ENCODE data around the gene SLIT3.
"Not testable (repeated sequence)": the region's sequence is repeated elsewhere in the genome, so short reads cannot be mapped to it uniquely, and the experiment has no call there.

Gene SLIT3

GRCh38 chr5:168656633-168657032, 644.3 kb downstream of the SLIT3 start:
- no peak for DNase-seq
- in situ Hi-C loops (cut with MboI; ENCODE audit: low pct_unique_long_range_greater_than_20kb, low sequenced_read_pairs): no loop called here

DNA sequence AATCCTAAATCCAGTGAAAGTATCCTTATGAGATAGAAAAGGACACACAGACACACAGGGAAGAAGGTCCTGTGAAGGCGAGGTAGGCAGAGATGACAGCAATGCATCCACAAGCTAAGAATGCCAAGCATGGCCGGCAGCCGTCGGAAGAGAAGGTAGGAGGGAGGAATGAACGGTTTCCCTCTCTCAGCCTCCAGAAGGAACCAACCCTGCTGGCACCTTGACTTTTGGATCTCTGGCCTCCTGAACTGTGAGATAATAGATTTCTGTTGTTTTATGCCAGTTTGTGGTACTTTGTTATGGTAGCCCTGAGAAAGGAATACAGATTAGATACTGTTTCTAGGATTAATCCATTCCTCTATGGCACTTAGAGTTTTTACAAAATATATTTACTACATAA, 645.6 kb downstream of the SLIT3 start:
- no peak for DNase-seq
- in situ Hi-C loops (cut with MboI; ENCODE audit: low pct_unique_long_range_greater_than_20kb, low sequenced_read_pairs): no loop called here

GRCh38 chr5:168654211-168654721, 646.7 kb downstream of the SLIT3 start:
- in situ Hi-C loops (cut with MboI; ENCODE audit: low pct_unique_long_range_greater_than_20kb, low sequenced_read_pairs): no loop called here
- no peak for DNase-seq

DNA sequence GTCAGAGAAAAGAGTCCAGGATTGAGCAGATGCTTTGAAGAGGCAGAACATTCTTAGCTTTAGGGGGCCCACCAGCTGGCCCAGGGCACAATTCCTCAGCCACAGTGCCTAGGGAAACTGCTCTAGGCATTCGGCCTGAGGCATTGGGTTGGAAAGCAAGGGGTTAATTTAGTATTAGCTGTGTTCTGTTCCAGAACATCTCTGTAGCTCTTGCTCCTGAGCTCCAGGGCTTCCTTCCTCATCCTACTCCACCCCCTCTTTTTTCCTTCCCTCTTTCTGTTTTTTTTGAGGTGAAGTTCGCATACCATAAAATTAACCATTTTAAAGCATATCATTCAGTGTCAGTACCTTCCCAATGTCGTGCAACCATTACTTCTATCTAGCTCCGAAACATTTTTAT, 647.3 kb downstream of the SLIT3 start:
- in situ Hi-C loops (cut with MboI; ENCODE audit: low pct_unique_long_range_greater_than_20kb, low sequenced_read_pairs): no loop called here
- DNase-seq: no peak

DNA sequence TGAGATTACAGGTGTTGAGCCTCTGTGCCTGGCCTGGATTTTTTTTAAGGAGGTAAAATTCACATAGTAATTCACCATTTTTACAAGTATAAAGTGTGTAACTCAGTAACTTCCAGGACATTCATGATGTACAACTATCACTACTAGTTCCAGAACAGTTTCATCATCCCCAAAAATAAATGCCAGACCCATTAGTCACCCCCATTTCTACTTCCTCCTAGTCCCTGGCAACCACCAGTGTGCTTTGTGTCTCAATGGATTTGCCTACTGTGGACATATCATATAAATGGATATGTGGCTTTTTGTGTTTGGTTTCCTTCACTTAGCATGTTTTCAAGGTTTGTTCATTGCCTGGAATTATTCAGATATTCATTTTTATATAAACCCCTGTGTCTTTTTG, 649.3 kb downstream of the SLIT3 start:
- no peak for DNase-seq

GRCh38 chr5:168649306-168649705, 651.6 kb downstream of the SLIT3 start:
- no peak for DNase-seq
- in situ Hi-C loops (cut with MboI; ENCODE audit: low pct_unique_long_range_greater_than_20kb, low sequenced_read_pairs): no loop called here

More for the DNA sequence above, 649.3 kb downstream of the SLIT3 start:
- in situ Hi-C loops (cut with MboI; ENCODE audit: low pct_unique_long_range_greater_than_20kb, low sequenced_read_pairs): no loop called here

- no peak for DNase-seq
- in situ Hi-C loops (cut with MboI; ENCODE audit: low pct_unique_long_range_greater_than_20kb, low sequenced_read_pairs): no loop called here
These were observed 652.4 kb downstream of the SLIT3 start for GRCh38 chr5:168648576-168648975.

- no peak for DNase-seq
- in situ Hi-C loops (cut with MboI; ENCODE audit: low pct_unique_long_range_greater_than_20kb, low sequenced_read_pairs): no loop called here
These were observed 652.9 kb downstream of the SLIT3 start for GRCh38 chr5:168648016-168648415.

DNA sequence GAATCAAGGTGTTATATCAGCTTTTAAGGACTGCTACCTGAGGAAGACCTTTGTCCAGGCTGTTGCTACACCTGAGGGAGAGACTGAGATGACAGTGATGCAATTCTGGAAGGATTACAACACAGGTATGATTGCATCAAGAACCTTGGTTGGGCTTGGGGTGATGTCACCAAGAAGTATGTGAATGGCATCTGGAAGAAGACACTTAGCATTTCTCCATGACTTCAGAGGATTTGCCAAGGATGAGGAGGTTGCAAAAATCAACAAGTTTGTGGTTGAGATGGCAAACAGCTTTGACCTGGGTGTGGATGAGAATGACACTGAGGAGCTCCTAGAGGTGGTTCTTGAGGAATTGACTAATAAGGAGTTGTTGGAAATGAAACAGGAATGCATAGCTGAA, 653.9 kb downstream of the SLIT3 start:
- in situ Hi-C loops (cut with MboI; ENCODE audit: low pct_unique_long_range_greater_than_20kb, low sequenced_read_pairs): no loop called here
- no peak for DNase-seq

DNA sequence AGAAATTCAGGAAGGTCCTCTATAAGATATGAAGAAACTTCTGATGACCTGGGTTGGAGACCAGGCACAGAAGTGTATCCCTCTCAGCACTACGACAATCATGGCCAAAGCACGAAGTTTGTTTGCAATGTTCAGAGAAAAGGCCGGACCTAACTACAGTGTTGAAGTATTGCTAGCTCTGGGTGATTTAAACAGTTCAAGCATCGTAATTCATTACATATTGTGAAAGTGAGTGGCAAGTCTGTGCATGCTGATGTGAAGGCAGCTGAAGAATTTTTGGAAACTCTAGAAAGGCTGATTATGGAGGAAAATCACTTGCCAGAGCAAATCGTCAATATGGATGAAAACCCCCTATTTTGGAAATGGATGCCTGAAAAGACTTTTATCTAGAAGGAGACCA, 654.6 kb downstream of the SLIT3 start:
- DNase-seq: no peak
- in situ Hi-C loops (cut with MboI; ENCODE audit: low pct_unique_long_range_greater_than_20kb, low sequenced_read_pairs): no loop called here

- DNase-seq: no peak
- in situ Hi-C loops (cut with MboI; ENCODE audit: low pct_unique_long_range_greater_than_20kb, low sequenced_read_pairs): no loop called here
These were observed 655.7 kb downstream of the SLIT3 start for GRCh38 chr5:168645195-168645594.

GRCh38 chr5:168642019-168642418, 658.9 kb downstream of the SLIT3 start:
- no peak for DNase-seq
- in situ Hi-C loops (cut with MboI; ENCODE audit: low pct_unique_long_range_greater_than_20kb, low sequenced_read_pairs): no loop called here

DNA sequence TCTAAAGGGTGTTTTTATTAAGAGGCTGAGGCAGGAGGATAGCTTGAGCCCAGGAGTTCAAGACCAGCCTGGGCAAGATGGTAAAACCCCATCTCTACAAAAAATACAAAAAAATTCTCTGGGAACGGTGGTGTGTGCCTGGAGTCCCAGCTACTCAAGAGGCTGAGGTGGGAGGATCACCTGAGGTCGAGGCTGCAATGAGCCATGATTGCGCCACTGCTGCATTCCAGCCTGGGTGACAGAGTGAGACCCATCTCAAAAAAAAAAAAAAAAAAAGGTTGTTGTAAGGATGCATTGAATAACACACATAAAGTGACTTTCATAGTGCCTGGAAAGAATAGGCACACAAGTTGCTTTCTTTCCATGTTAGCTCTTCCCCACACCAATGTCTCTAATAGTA, 662.1 kb downstream of the SLIT3 start:
- DNase-seq; in situ Hi-C loops (cut with MboI; ENCODE audit: low pct_unique_long_range_greater_than_20kb, low sequenced_read_pairs): not testable (repeated sequence)

- in situ Hi-C loops (cut with MboI; ENCODE audit: low pct_unique_long_range_greater_than_20kb, low sequenced_read_pairs): no loop called here
- DNase-seq: no peak
These were observed 663.1 kb downstream of the SLIT3 start for GRCh38 chr5:168637793-168638192.

DNA sequence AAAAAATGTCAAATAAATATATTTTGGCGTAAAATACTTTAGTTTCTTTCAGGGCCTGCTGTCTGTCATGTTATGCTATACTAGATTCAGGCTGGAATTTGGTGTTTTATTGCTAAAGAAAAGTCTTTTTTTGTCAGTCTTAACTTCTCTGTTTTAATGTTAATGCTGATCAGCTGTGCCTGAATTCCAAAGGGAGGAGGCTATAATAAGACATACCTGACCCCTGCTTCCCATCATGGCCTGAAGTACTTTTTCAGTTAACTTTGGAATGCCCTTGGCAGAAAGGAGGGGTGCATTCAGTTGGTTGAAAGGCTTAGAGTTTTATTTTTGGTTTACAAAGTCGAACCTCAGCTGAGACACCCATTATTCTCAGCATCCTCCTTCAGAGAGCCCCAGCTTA, 663.7 kb downstream of the SLIT3 start:
- in situ Hi-C loops (cut with MboI; ENCODE audit: low pct_unique_long_range_greater_than_20kb, low sequenced_read_pairs): no loop called here
- DNase-seq: no peak

DNA sequence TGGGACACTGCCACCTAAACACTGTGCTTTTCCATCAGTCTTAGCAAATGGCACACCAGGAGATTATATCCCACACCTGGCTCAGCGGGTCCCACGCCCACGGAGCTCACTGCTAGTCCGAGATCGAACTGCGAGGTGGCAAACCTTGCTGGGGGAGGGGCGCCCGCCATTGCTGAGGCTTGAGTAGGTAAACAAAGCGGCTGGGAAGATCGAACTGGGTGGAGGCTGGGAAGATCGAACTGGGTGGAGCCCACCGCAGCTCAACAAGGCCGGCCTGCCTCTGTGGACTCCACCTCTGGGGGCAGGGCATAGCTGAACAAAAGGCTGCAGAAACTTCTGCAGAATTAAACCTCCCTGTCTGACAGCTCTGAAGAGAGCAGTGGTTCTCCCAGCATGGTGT, 670.0 kb downstream of the SLIT3 start:
- in situ Hi-C loops (cut with MboI; ENCODE audit: low pct_unique_long_range_greater_than_20kb, low sequenced_read_pairs); DNase-seq: not testable (repeated sequence)

DNA sequence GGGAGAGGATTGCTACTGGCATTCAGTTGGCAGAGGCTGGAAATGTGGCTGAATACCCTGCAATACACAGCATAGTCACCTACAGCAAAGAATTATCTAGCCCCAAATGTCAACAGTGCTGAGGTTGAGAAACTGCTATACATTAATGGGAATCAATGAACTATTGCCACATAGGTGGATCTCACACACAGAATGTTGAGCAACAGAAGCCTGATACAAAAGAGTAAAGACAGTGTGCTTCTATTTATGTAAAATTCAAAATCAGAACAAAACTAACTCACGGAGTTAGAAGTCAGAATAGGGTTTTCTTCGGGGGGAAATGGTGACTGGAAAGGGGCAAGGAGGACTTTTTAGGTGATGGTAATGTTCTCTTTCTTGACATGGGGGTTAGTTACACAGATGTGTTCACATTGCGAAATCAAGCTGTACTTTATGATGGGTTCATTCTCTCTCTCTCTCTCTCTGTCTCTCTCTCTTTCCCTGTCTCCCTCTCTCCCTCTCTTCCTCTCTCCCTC, 676.0 kb downstream of the SLIT3 start:
- no peak for DNase-seq
- in situ Hi-C loops (cut with MboI; ENCODE audit: low pct_unique_long_range_greater_than_20kb, low sequenced_read_pairs): no loop called here

DNA sequence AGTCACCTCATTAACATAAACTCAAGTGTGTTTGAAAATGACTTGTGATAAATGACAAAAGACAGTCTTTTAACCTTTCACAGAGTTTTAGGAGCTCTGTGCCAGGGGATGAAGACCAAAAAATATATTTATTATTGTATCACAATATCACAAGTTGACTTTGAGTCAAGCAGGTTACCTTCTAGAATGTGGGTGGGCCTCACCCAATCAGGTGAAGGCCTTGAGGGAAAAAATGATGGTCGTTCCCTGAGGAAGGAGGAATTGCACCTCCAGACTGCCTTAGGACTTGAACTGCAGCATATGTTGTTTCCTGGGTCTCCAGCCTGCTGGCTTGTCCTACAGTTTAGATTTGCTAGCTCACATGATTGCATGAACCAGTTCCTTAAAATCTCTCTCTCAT, 680.1 kb downstream of the SLIT3 start:
- DNase-seq: no peak
- in situ Hi-C loops (cut with MboI; ENCODE audit: low pct_unique_long_range_greater_than_20kb, low sequenced_read_pairs): no loop called here

DNA sequence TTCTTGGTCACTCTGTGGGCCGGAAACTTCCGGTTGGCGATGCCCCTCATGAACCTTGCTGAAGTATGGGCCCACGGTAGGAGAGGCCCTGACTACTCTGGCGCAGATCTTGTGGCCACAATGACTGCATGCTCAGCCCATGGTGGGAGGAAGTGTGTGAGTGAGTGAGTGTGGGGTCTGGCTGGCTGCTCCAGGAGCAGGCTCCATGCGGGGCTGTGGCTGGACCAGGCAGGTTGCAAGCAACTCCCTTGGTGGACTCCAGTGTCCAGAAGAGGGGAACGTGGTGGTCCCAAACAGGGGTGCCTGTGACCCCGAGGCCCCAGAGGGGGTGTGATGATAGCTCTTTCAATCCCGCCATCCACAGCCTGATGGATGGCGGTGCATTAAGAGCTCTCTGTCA, 686.3 kb downstream of the SLIT3 start:
- DNase-seq: no peak
- in situ Hi-C loops (cut with MboI; ENCODE audit: low pct_unique_long_range_greater_than_20kb, low sequenced_read_pairs): no loop called here

- in situ Hi-C loops (cut with MboI; ENCODE audit: low pct_unique_long_range_greater_than_20kb, low sequenced_read_pairs): no loop called here
- no peak for DNase-seq
These were observed 686.9 kb downstream of the SLIT3 start for GRCh38 chr5:168613996-168614395.

GRCh38 chr5:168613396-168613795, 687.5 kb downstream of the SLIT3 start:
- no peak for DNase-seq
- in situ Hi-C loops (cut with MboI; ENCODE audit: low pct_unique_long_range_greater_than_20kb, low sequenced_read_pairs): no loop called here

DNA sequence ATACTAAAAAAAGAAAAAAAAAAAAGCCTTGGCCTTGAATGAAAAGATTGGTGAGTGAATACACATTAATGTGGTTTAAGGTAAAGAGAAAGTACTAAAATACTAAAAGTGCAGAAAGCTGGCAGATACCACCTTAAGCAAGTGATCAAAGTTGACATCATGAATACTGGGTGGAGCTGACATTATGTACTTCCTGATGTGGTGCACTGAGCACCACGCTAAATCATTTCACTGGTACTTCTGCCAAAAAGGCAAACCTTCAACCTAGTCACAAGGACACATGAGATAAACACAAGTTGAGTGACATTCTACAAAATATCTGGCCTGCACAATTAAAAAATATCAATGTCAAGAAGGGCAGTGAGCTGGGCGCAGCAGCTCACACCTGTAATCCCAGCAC, 687.9 kb downstream of the SLIT3 start:
- DNase-seq: no peak
- in situ Hi-C loops (cut with MboI; ENCODE audit: low pct_unique_long_range_greater_than_20kb, low sequenced_read_pairs): no loop called here
